ENCODE measurements around the gene RAB27A. TPM values are rescaled to one million over a fixed set of nuclear protein-coding genes. Genes with fewer than 3 reads are reported as not detected.

Gene RAB27A
- total and polyA plus RNA-seq, 9 of the 15 experiments (the other 6 are each of a cell fraction or from before 2014, with no cell fraction given), result 31.5 to 171 (median 80.4) TPM

GRCh38 chr15:55327387-55327786 lies 37.8 kb upstream of the RAB27A start (continued):
- no peak for TF ChIP-seq SP2 (IDR thresholded peaks at IDR 0.05; ENCODE audit: extremely low read depth, low read depth, low read length, poor library complexity, severe bottlenecking)
- TF ChIP-seq ASH1L (IDR thresholded peaks at IDR 0.05; ENCODE audit: borderline replicate concordance, low read depth, partially characterized antibody), result no peak

- WGBS (ENCODE audit: insufficient coverage, low coverage, missing lambda C conversion rate), result 78% methylated on average over 5 of the region's 5 CpGs
- no peak overlapping the region for H3K9ac ChIP-seq (ENCODE audit: insufficient read depth in 1 of 2, low read depth in 2 of 2, low read length in 2 of 2)
- DNase-seq (ENCODE audit: extremely low read depth in 1 of 4, low spot score in 3 of 4), result no peak
- no peak overlapping the region for H2AFZ ChIP-seq (ENCODE audit: low read depth, low read length)
- H3K4me2 ChIP-seq (ENCODE audit: insufficient read depth, low read length), result no peak overlapping the region
- no peaks in the 10 kb centered on the region for H3K27me3 ChIP-seq (ENCODE audit: control insufficient read depth in 2 of 2, insufficient read depth in 2 of 2, low read length in 2 of 2)
- intact Hi-C loops (cut with micrococcal nuclease), result no loop called here
- no peak for ATAC-seq
- TF ChIP-seq, protein P1, sequence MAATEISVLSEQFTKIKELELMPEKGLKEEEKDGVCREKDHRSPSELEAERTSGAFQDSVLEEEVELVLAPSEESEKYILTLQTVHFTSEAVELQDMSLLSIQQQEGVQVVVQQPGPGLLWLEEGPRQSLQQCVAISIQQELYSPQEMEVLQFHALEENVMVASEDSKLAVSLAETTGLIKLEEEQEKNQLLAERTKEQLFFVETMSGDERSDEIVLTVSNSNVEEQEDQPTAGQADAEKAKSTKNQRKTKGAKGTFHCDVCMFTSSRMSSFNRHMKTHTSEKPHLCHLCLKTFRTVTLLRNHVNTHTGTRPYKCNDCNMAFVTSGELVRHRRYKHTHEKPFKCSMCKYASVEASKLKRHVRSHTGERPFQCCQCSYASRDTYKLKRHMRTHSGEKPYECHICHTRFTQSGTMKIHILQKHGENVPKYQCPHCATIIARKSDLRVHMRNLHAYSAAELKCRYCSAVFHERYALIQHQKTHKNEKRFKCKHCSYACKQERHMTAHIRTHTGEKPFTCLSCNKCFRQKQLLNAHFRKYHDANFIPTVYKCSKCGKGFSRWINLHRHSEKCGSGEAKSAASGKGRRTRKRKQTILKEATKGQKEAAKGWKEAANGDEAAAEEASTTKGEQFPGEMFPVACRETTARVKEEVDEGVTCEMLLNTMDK (IDR thresholded peaks at IDR 0.05; ENCODE audit: borderline replicate concordance, insufficient read depth, low read depth, low read length, poor library complexity, severe bottlenecking), result no peak
- no TSS peak for BruUV-seq (replicated peaks)
- H3K4me1 ChIP-seq (replicated peaks in 1 of 2; ENCODE audit: control insufficient read depth in 2 of 2, insufficient read depth in 2 of 2, low read length in 2 of 2), result peaks cover 0 to 4% of the 10 kb centered on the region in 2 experiments; a peak in 2 of 5 replicates
- H3K9me3 ChIP-seq (replicated peaks; ENCODE audit: control insufficient read depth, insufficient read depth, low read depth, low read length), result no peaks in the 10 kb centered on the region
- H3K27ac ChIP-seq (ENCODE audit: extremely low read depth, low read depth, low read length), result no peak overlapping the region
- no peak overlapping the region for H3K4me3 ChIP-seq
- ChIA-PET CTCF (ENCODE audit: low intra/inter-chr PET ratio) (no interaction called here), POLR2A (interaction anchor here (1.1 kb wide), 1 partner anchor 15 kb away, joined by 4 read pairs; no protein-coding TSS in a partner anchor)
- peaks cover 2% of the 10 kb centered on the region; the same call in 2 of the 3 replicates for H3K36me3 ChIP-seq (ENCODE audit: control insufficient read depth, insufficient read depth, low read length)
- no peaks in the 10 kb centered on the region for H3K9me1 ChIP-seq (ENCODE audit: control insufficient read depth, insufficient read depth, low read length)
- in situ Hi-C loops (cut with MboI), result no loop called here
- no peak for FAIRE-seq
- peaks cover 39% of the 10 kb centered on the region for H3K79me2 ChIP-seq (ENCODE audit: control insufficient read depth, insufficient read depth, low read length)
- no peaks in the 10 kb centered on the region for H4K20me1 ChIP-seq (replicated peaks; ENCODE audit: control insufficient read depth, insufficient read depth, low read length)
Observed at GRCh38 chr15:55322467-55322866, 32.9 kb upstream of the RAB27A start.
